Astrocyte (in vitro differentiated cells and primary cell): ENCODE measurements around the gene DIAPH3. TPM values are rescaled to one million over a fixed set of nuclear protein-coding genes. Genes with fewer than 3 reads are reported as not detected.

Experiments used
- DNase-seq: peaks from one replicate; pipeline ENCODE4 v3.0.0-alpha.2; 2010; ENCODE audit warnings: low read depth
- FAIRE-seq: peaks from 2 replicates; lab custom pipeline; 2011; peaks lifted over from hg19 to GRCh38; lab: Jason Lieb, UNC
- H2AFZ ChIP-seq: 2 replicates; pipeline ENCODE4 v1.6.0; 2012; ENCODE audit warnings: low read depth, low read length, inconsistent platforms
- H3K27ac ChIP-seq: 2 replicates; pipeline ENCODE4 v1.5.1; 2011; ENCODE audit warnings: low read depth, low read length, inconsistent platforms
- H3K27me3 ChIP-seq: 2 replicates; pipeline ENCODE4 v1.6.0; 2011; ENCODE audit warnings: low read length, inconsistent platforms; ENCODE audit not compliant: insufficient read depth
- H3K36me3 ChIP-seq: 2 replicates; pipeline ENCODE4 v1.5.1; 2011; ENCODE audit warnings: low read length, inconsistent platforms; ENCODE audit not compliant: insufficient read depth
- H3K4me1 ChIP-seq: 2 replicates; pipeline ENCODE4 v1.5.1; 2011; ENCODE audit warnings: low read length, inconsistent platforms; ENCODE audit not compliant: insufficient read depth
- H3K4me2 ChIP-seq: 2 replicates; pipeline ENCODE4 v1.6.0; 2012; ENCODE audit warnings: low read length, inconsistent platforms
- H3K4me3 ChIP-seq: 2 replicates; pipeline ENCODE4 v1.5.1; 2011; ENCODE audit warnings: low read depth, mild to moderate bottlenecking, low read length, inconsistent platforms; ENCODE audit not compliant: insufficient read depth
- H3K79me2 ChIP-seq: 2 replicates; pipeline ENCODE4 v1.6.0; 2012; ENCODE audit warnings: mild to moderate bottlenecking, low read length, inconsistent platforms; ENCODE audit not compliant: insufficient read depth
- H3K9ac ChIP-seq: 2 replicates; pipeline ENCODE4 v1.6.0; 2012; ENCODE audit warnings: mild to moderate bottlenecking, low read length, inconsistent platforms
- H3K9me3 ChIP-seq: 2 replicates; pipeline ENCODE4 v1.5.1; 2012; ENCODE audit warnings: low read depth, mild to moderate bottlenecking, low read length, inconsistent platforms; ENCODE audit not compliant: insufficient read depth
- H4K20me1 ChIP-seq: 2 replicates; pipeline ENCODE4 v1.6.0; 2012; ENCODE audit warnings: low read length, inconsistent platforms; ENCODE audit not compliant: insufficient read depth
- H3K27ac Mint-ChIP-seq: one replicate; pipeline ENCODE4 v1.8.0; 2021; ENCODE audit warnings: mild to moderate bottlenecking, mixed read lengths; ENCODE audit not compliant: unreplicated experiment
- H3K27me3 Mint-ChIP-seq: one replicate; pipeline ENCODE4 v1.8.0; 2021; ENCODE audit warnings: low read depth, mixed read lengths; ENCODE audit not compliant: unreplicated experiment
- H3K36me3 Mint-ChIP-seq: one replicate; pipeline ENCODE4 v1.8.0; 2021; ENCODE audit warnings: low read depth, mixed read lengths; ENCODE audit not compliant: unreplicated experiment
- H3K4me1 Mint-ChIP-seq: one replicate; pipeline ENCODE4 v1.8.0; 2021; ENCODE audit warnings: low read depth, mixed read lengths; ENCODE audit not compliant: unreplicated experiment
- H3K4me3 Mint-ChIP-seq: one replicate; pipeline ENCODE4 v1.8.0; 2021; ENCODE audit warnings: mild to moderate bottlenecking, moderate library complexity, mixed read lengths; ENCODE audit not compliant: unreplicated experiment
- H3K9me3 Mint-ChIP-seq: one replicate; pipeline ENCODE4 v1.8.0; 2021; ENCODE audit warnings: mild to moderate bottlenecking, mixed read lengths; ENCODE audit not compliant: unreplicated experiment
- EZH2 ChIP-seq: IDR thresholded peaks from 2 replicates; pipeline ENCODE4 v1.6.1; 2012; ENCODE audit warnings: mild to moderate bottlenecking, low read length, inconsistent platforms; ENCODE audit not compliant: insufficient read depth
- total RNA-seq: library from RNA; stranded (reverse); gene quantifications from 2 replicates; pipeline ENCODE4 v1.2.1, GENCODE V29; 2021
- TF ChIP-seq, protein P1 (sequence below): IDR thresholded peaks from 2 replicates; pipeline ENCODE4 v1.5.1; 2011; ENCODE audit warnings: low read depth, mild to moderate bottlenecking, inconsistent platforms, low read length, moderate library complexity; ENCODE audit not compliant: insufficient read depth

DIAPH3 gene
- total RNA-seq, 1 donor from 2014 or later, result 19.0 TPM

DNA sequence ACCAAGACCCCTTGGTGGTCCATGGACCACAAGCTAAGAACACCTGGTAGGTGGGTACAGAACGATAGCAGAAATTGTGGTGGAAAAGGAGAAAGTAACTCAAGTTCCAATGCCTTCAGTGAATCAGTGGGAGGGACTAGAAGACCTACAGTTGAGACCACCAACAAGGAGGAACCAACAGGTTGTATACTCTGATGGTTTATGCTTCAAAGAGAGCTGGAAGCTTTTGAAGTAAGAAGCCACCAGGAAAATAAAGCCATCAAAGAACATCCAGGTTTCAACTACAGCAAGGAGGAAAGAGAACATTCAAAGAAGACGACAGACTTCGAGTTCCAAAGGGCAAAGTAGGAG, 42.4 kb downstream of the DIAPH3 start:
- no peaks in the 10 kb centered on the region for H3K27me3 ChIP-seq
- DNase-seq, result no peak
- H3K9me3 ChIP-seq, result no peaks in the 10 kb centered on the region
- no peak overlapping the region for H3K4me3 ChIP-seq
- no peak for TF ChIP-seq EZH2
- TF ChIP-seq, protein P1, sequence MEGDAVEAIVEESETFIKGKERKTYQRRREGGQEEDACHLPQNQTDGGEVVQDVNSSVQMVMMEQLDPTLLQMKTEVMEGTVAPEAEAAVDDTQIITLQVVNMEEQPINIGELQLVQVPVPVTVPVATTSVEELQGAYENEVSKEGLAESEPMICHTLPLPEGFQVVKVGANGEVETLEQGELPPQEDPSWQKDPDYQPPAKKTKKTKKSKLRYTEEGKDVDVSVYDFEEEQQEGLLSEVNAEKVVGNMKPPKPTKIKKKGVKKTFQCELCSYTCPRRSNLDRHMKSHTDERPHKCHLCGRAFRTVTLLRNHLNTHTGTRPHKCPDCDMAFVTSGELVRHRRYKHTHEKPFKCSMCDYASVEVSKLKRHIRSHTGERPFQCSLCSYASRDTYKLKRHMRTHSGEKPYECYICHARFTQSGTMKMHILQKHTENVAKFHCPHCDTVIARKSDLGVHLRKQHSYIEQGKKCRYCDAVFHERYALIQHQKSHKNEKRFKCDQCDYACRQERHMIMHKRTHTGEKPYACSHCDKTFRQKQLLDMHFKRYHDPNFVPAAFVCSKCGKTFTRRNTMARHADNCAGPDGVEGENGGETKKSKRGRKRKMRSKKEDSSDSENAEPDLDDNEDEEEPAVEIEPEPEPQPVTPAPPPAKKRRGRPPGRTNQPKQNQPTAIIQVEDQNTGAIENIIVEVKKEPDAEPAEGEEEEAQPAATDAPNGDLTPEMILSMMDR, result no peak
- H3K79me2 ChIP-seq, result peaks cover 81% of the 10 kb centered on the region
- no peak overlapping the region for H3K4me3 Mint-ChIP-seq
- peaks cover 3% of the 10 kb centered on the region for H3K9me3 Mint-ChIP-seq
- peaks cover 6% of the 10 kb centered on the region for H3K36me3 Mint-ChIP-seq
- no peak overlapping the region for H3K27ac Mint-ChIP-seq
- H3K27ac ChIP-seq, result no peak overlapping the region
- no peaks in the 10 kb centered on the region for H3K4me1 ChIP-seq
- H3K9ac ChIP-seq, result no peak overlapping the region
- H3K4me1 Mint-ChIP-seq, result no peaks in the 10 kb centered on the region
- no peak for FAIRE-seq
- H4K20me1 ChIP-seq, result peaks cover 3% of the 10 kb centered on the region
- no peaks in the 10 kb centered on the region for H3K36me3 ChIP-seq
- no peak overlapping the region for H3K4me2 ChIP-seq
- no peaks in the 10 kb centered on the region for H3K27me3 Mint-ChIP-seq
- no peak overlapping the region for H2AFZ ChIP-seq

- Mint-ChIP-seq H3K27me3 (no peaks in the 10 kb centered on the region), H3K36me3 (peaks cover 6% of the 10 kb centered on the region), H3K9me3 (peaks cover 3% of the 10 kb centered on the region), H3K4me1 (no peaks in the 10 kb centered on the region), H3K4me3 (no peak overlapping the region), H3K27ac (no peak overlapping the region)
- peaks cover 83% of the 10 kb centered on the region for H3K79me2 ChIP-seq
- no peak overlapping the region for H3K4me3 ChIP-seq
- TF ChIP-seq, protein P1, result no peak
- no peak for TF ChIP-seq EZH2
- H3K9me3 ChIP-seq, result no peaks in the 10 kb centered on the region
- DNase-seq, result no peak
- no peaks in the 10 kb centered on the region for H3K36me3 ChIP-seq
- no peaks in the 10 kb centered on the region for H3K4me1 ChIP-seq
- no peak overlapping the region for H2AFZ ChIP-seq
- no peak overlapping the region for H3K27ac ChIP-seq
- FAIRE-seq, result no peak
- no peak overlapping the region for H3K4me2 ChIP-seq
- no peak overlapping the region for H3K9ac ChIP-seq
- peaks cover 3% of the 10 kb centered on the region for H4K20me1 ChIP-seq
- no peaks in the 10 kb centered on the region for H3K27me3 ChIP-seq
These were observed 43.0 kb downstream of the DIAPH3 start for GRCh38 chr13:60120617-60121336.

- Mint-ChIP-seq H3K27me3 (no peaks in the 10 kb centered on the region), H3K4me3 (no peak overlapping the region), H3K36me3 (peaks cover 7% of the 10 kb centered on the region), H3K27ac (no peak overlapping the region), H3K4me1 (no peaks in the 10 kb centered on the region), H3K9me3 (no peaks in the 10 kb centered on the region)
- H3K9ac ChIP-seq, result no peak overlapping the region
- no peak overlapping the region for H3K27ac ChIP-seq
- H3K9me3 ChIP-seq, result peaks cover 3% of the 10 kb centered on the region
- peaks cover 6% of the 10 kb centered on the region for H3K36me3 ChIP-seq
- FAIRE-seq (no peak), DNase-seq (no peak)
- TF ChIP-seq, protein P1, result no peak
- no peak for TF ChIP-seq EZH2
- H3K79me2 ChIP-seq, result peaks cover 83% of the 10 kb centered on the region
- H3K4me1 ChIP-seq, result no peaks in the 10 kb centered on the region
- no peaks in the 10 kb centered on the region for H3K27me3 ChIP-seq
- H3K4me3 ChIP-seq, result no peak overlapping the region
- H4K20me1 ChIP-seq, result peaks cover 3% of the 10 kb centered on the region
- H3K4me2 ChIP-seq, result no peak overlapping the region
- no peak overlapping the region for H2AFZ ChIP-seq
These were observed 44.9 kb downstream of the DIAPH3 start for GRCh38 chr13:60118696-60119400.
